ENCODE results near the gene LMTK2. TPM values are rescaled to one million over a fixed set of nuclear protein-coding genes. Genes with fewer than 3 reads are reported as not detected.

LMTK2 gene
- total and polyA plus RNA-seq, 7 donors = 3.0 to 19.9 (median 17.0) TPM

- DNase-seq = peak; percentile 60
Observed at GRCh38 chr7:98221611-98222532, 115.2 kb downstream of the LMTK2 start.

DNA sequence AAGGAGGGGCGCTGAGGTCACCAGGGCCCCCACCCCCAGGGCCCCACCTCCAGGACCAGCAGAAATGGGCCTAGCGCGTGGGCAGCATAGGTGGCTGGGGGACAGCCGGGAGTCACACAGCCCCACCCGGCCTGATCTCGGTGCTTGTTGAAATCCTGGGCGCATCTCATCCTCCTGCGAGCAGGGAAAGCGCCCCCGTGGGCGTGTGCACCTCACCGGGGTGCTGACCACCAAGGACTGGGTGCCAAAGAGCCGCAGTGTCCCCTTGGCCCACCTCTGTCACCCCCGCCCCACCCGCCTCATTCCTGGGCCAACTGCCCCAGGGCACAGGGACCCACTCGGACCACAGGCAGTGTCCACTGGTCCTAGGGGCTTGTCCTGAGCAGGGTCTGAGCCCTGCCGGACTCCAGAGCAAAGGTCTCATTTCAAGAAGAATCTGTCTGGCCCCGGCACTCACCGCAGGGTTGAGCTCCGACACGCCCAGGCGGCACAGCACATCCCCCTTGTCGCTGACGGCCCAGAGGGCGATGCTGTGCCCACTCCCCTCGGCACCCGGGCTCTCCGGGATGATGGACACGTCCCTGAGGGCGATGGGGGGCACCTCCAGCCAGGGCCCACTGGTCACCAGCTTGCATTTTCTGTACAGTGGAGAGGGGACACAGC is 116.0 kb downstream of the LMTK2 start:
- Histone ChIP-seq H3K27me3 (no peaks in the 10 kb centered on the region), H3K9me3 (no peaks in the 10 kb centered on the region), H3K27ac (no peak overlapping the region), H3K36me3 (peaks cover 0 to 60% (median 5%) of the 10 kb centered on the region in 4 donors), H3K4me1 (no peaks in the 10 kb centered on the region), H3K4me3 (no peak overlapping the region)
- intact Hi-C loops (cut with DNase I) = no loop called here
- DNase-seq = no peak
- WGBS, 2 donors = 95% methylated on average over 30 of the region's 30 CpGs
- TF ChIP-seq POLR2A (IDR thresholded peaks at IDR 0.05) (no peak), EP300 (IDR thresholded peaks at IDR 0.05) (no peak), CTCF (IDR thresholded peaks at IDR 0.05) (no peak), POLR2AphosphoS5 (IDR thresholded peaks at IDR 0.05) (no peak)

More at GRCh38 chr7:98221611-98222532, 115.2 kb downstream of the LMTK2 start:
- Histone ChIP-seq H3K36me3 (peaks cover 0 to 67% (median 8%) of the 10 kb centered on the region in 4 donors), H3K9me3 (no peaks in the 10 kb centered on the region), H3K4me1 (no peaks in the 10 kb centered on the region), H3K27ac (no peak overlapping the region), H3K4me3 (no peak overlapping the region), H3K27me3 (no peaks in the 10 kb centered on the region)
- TF ChIP-seq POLR2AphosphoS5 (IDR thresholded peaks at IDR 0.05) (no peak), POLR2A (IDR thresholded peaks at IDR 0.05) (no peak), CTCF (IDR thresholded peaks at IDR 0.05) (no peak), EP300 (IDR thresholded peaks at IDR 0.05) (no peak)
- WGBS, 2 donors = 97% methylated on average over 34 of the region's 34 CpGs
- intact Hi-C loops (cut with DNase I) = no loop called here

DNA sequence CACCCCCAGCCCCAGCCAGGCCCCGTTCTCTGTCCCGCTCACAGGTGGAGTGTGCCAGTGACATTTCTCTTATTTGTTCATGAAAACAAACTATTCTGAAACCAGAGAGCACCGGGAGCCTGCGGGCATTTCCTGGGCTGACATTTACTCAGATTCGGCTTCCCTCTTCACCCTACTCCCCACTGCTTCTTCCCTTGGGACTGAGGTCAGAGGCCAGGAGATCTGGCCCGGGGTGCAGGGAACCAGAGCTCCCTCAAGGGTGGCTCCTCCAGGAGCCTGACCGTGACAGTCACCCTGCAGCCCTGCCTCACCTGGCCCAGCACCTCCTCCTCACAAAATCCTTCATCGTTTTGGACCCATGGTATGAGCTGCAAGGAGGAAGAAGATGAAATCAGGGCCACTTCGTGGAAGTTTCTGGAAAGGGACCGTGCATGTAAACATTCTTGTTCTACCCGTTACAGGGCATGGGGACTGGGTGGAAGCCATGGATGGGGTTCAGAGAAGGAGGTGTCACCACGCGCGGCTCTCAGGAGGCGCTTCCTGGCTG is 116.8 kb downstream of the LMTK2 start:
- Histone ChIP-seq H3K27me3 (no peaks in the 10 kb centered on the region), H3K9me3 (no peaks in the 10 kb centered on the region), H3K27ac (no peak overlapping the region), H3K4me1 (no peaks in the 10 kb centered on the region), H3K4me3 (no peak overlapping the region), H3K36me3 (peaks cover 0 to 63% (median 5%) of the 10 kb centered on the region in 4 donors)
- 86 to 87% methylated on average over 15 of the region's 15 CpGs for WGBS, 2 donors
- intact Hi-C loops (cut with DNase I) = no loop called here
- TF ChIP-seq POLR2AphosphoS5 (IDR thresholded peaks at IDR 0.05) (no peak), EP300 (IDR thresholded peaks at IDR 0.05) (no peak), POLR2A (IDR thresholded peaks at IDR 0.05) (no peak), CTCF (IDR thresholded peaks at IDR 0.05) (no peak)
- DNase-seq = no peak

GRCh38 chr7:98223898-98224700 is 117.4 kb downstream of the LMTK2 start:
- H3K27ac ChIP-seq = no peak overlapping the region
- peaks cover 0 to 63% (median 5%) of the 10 kb centered on the region in 4 donors for H3K36me3 ChIP-seq
- no peaks in the 10 kb centered on the region for H3K4me1 ChIP-seq
- TF ChIP-seq EP300 (IDR thresholded peaks at IDR 0.05) (no peak), POLR2AphosphoS5 (IDR thresholded peaks at IDR 0.05) (no peak), POLR2A (IDR thresholded peaks at IDR 0.05) (no peak), CTCF (IDR thresholded peaks at IDR 0.05) (no peak)
- 93 to 94% methylated on average over 21 of the region's 21 CpGs for WGBS, 2 donors
- no peak for DNase-seq
- no peaks in the 10 kb centered on the region for H3K9me3 ChIP-seq
- H3K4me3 ChIP-seq = no peak overlapping the region
- H3K27me3 ChIP-seq = no peaks in the 10 kb centered on the region
- intact Hi-C loops (cut with DNase I) = no loop called here

All from sigmoid colon (tissue), 7 donors.